ENCODE results near the gene GON7.
"Not testable (repeated sequence)": the region's sequence is repeated elsewhere in the genome, so short reads cannot be mapped to it uniquely, and the experiment has no call there.

Gene GON7, protein sequence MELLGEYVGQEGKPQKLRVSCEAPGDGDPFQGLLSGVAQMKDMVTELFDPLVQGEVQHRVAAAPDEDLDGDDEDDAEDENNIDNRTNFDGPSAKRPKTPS

DNA sequence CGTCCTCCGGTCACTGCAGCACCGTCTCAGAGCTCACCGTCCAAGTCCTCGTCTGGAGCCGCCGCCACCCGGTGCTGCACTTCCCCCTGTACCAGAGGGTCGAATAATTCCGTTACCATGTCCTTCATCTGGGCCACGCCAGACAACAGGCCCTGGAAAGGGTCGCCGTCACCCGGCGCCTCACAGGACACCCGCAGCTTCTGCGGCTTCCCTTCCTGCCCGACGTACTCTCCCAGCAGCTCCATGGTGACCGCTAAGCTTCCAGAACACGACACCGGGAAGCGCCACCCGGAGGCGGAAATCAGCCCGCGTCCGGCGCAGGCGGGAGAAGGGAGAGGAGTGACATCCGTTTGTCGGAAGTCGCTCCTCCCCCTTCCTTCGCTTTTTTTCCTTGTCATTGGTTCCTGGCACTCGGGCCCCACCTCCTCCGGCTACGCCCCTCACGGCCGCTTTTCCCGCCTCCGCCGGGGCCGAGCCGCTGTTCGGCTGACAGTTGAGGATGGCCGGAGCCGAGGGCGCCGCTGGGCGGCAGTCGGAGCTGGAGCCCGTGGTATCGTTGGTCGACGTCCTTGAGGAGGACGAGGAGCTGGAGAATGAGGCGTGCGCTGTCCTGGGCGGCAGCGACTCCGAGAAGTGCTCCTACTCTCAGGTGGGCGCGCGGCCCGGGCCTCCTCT is at the start of gene GON7, which contains the start of gene UBR7:
Gene GON7 (minus strand): TSS at position 273 of the 675 bp plus-strand sequence. CDS start 28 bp downstream, at position 245.
Gene UBR7 (plus strand): TSS at position 464 of the 675 bp plus-strand sequence. CDS start 36 bp downstream, at position 500.
- DNase-seq: peak; percentile 99

DNA sequence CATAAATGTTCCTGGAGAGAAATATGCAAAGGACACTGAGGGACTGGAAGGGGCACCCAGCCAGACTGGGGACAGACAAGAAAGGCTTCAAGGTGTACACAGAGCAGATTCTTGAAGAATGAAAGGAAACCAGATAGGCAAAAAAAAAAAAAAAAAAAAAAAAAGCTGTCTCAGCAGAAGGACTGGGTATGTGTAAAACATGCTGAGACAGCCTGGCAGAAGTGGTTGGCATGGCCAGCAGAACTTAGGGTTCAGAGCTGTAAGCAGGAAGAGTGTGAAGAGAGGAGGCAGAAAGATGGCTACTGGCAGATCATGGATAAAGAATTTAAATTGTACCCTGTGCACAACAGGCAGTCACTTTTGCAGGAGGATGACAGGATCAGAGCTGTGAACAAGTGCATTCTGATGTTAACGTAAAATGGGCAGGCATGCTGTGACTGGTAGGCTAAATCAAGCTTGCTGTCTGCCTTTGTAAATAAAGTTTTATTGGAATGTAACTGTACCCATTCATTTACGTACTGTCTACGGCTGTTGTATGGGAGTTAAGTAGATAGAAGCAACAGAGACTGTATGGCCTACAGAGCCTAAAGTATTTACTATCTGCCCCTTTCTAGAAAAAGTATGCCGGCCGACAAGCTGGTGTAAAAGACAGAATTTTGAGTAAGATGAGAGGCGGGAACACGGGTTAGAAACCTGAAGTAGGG is 42.4 kb upstream of the GON7 start:
- DNase-seq: no peak

DNA sequence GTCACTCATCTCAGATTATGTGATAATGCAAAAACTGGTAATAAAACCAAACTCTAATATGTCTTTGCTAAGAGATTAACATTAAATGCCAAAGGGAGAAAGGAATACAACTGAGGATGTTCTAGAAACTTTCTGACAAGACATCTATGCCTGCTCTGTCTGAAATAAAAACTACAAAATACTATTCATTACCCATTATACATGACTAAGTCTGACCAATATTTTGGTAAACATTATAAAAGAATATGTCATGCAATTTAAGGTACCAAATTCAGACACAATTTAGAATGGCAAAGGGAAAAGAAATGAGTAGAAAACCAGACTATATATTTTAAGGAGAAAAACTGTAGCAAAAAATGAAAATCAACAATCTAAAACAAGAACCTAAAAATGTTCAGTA is 39.7 kb upstream of the GON7 start:
- no peak for DNase-seq

DNA sequence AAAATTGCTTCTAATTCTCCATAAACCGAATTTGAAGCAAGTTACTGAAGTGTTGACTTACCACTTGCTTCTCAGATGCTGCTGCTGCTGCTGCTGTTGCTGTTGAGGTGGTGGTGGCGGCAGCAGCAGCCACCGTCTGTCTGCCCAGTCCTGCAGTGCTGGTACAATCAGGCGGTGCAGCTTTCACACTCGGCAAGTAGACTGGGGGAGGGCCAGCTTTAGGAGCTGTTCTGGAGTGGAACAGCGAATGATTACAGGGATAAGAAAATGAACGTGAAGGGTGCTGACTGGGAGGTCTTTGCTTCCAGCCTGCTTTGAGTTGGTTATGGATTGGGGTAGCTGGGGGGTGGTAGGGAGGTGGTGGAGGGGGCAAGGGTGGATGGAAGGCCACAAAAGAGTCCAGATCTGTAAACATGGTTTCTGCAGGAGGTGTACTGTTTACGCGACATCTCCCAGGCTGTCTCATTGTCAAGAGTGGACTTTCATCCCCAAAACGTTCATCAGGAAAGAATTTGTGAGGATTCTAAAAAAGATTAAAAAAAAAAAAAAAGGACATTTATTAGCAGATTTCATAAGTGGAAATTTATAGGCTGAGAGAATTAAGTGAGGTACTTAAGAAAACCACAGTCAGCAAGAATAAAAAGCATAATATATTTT is 39.0 kb upstream of the GON7 start:
- no peak for DNase-seq

DNA sequence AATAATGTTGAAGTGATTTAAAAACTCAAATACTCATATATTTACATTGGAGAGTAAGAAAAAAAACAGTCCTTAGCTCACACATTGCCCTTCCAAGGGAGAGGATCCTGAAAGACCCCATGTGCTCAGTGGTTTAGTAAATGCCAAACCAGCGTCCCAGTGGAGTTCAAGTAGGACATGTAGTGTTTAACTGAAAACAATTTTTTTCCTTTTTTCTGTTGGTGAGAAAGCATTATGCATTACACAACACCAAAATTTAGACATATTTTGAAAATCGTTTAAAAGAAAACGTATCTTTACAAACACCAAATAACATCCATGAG is 33.8 kb upstream of the GON7 start:
- DNase-seq: no peak

DNA sequence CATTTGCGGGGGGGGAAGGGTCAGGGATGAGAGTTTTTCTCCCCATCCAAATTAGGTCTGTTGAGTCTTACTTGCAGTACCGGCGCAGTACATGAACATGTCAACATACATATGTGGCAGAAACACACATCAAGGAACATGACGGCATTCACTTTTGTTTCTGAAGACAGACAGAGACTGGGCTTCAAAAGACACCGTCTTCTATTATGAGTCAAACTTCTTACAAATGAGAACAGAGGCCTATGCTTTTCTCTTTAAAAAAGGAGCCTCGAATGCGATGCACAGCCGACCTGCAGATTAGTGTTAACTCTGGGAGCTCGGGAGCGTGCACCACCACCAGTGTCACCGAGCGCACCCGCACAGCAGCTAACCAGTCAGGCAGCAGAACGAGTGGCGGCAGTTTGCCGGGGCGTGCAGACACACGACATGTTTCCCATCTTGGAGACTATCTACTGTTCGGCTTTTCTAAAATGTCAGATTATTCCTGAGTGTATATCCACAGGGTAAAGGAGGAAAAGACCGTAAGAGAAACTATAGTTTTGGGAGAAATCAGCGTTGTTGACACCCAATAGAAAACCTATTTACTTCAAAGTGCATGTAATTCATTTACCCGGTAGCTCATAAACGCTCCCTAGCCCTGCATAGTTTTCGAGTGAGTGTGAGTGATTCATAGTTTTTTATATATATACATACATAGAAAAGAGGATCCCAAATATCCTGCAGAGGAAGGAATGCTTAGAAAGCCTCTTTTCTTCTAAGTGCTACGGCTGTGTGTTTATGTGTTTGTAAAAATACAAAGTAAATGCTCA is 33.2 kb upstream of the GON7 start:
- DNase-seq: no peak

DNA sequence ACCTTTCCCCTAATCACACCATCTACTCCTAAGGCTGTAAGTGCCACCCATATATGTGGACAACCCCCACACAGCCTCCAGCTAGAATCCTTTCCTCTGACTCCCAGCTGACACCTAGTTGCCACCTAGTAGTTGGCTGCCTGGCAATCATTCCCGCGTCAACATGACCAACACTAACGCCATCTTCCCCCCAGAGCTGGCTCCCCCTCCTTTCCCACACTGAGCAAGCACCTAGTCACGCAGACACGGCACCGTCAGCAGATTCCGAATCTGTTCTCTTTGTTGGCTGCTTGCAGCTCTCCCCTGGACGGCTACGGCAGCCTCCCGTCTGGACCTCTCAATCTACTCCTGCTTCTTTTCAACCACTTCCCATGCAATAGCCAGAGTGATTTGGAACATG is 27.9 kb upstream of the GON7 start:
- no peak for DNase-seq

DNA sequence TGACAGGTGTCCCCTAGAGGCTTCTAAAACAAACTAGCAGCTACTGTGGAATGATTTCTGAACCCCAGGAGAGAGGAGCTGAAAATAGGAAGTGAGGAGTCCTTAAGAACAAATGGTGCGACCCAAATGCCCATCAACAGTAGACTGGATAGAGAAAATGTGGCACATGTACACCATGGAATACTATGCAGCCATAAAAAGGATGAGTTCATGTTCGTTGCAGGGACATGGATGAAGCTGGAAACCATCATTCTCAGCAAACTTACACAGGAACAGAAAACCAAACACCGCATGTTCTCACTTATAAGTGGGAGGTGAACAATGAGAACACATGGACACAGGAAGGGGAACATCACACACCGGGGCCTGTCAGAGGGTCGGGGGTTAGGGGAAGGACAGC is 26.2 kb upstream of the GON7 start:
- not testable (repeated sequence) for DNase-seq

DNA sequence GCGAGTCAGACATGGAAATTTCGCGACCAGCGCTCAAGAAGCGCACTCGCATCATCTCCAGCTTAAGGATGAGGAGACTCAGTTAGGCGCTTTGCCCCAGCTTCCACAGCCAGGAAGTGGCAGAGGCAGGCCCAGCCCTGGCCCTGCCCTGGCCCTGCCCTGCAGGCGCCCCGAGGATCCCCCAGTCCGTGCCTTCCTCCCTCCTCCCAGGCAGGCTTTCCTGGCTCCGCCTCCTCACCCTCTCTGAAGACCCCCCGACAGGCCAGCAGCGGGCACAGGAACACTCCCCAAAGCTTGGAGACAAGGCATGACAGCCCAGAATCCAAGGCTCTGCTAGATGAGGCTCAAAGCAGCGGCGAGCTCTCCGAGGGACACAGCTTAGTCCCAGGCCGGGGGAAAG is 25.3 kb upstream of the GON7 start:
- no peak for DNase-seq

DNA sequence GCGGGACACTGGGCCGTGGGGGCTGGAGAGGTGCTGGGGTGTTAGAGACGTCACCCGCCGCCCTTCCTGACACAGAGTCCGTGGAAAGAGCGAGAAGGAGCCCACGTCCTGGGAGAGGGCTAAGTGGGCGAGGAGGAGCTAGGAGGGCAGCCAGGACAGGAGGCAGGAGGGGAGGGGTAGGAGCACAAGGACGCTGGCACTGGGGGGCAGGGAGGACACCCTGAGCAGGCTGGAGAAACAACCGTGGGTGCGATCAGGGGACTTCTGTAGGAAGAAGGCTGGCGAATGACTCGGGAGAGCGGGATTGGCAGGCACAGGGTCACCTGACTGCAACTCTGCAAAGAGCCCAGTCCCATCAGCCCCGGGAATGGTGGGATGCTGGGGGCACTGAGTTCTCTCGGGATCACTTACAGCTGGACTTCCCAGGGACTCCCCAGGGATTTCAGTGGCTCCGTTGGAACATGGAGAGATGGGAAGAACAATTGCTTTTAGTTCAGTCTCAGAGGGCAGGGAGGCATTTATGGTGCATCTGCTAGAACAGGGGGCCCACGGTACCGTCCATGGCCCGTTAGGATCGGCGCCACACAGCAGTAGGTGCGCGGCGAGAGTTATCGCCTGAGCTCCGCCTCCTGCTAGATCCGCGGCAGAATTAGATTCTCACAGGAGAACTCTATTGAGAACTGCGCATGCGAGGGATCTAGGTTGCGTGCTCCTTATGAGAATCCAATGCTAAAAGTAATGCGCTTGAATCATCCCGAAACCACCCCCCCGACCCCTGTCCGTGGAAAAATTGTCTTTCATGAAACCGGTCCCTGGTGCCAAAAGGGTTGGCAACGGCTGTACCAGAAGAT is 24.5 kb upstream of the GON7 start:
- DNase-seq: no peak

DNA sequence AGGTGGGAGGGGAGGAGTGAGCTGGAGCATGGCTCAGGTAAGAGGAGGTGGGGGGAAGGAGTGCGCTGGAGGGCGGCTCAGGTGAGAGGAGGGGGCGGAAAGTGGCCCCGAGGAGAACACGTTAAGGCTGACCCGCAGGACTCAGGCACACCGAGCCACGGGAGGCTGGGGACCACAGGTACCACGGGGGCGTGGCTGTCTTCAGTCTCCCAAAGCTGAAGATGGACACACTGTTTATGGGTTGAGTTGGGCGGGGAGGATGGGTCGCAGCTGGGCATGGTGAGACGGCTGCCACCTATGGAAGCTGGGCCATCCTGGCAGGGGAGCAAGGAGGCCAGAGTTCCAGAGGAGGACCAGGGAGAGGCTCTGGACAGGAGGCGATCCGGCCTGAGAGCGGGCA is 23.7 kb upstream of the GON7 start:
- no peak for DNase-seq

DNA sequence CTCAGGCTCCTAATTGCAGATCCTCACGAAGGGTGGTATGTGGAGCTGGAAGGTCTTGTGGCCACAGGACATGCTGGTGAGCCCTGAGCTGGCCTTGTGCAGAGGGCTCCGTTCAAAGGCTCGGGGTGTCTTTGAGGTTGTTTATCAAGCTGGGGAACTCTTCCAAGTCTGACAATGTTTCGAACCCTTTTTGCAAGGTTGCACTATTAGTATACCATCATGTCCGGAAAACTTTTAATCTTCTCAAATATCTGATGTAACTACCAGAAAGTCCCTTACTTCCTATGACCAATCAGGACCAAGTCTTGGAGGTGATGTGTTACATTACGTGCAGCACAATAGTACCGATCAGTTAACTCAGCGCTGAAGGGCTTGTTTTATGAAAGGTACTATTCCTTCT is 21.7 kb upstream of the GON7 start:
- no peak for DNase-seq

DNA sequence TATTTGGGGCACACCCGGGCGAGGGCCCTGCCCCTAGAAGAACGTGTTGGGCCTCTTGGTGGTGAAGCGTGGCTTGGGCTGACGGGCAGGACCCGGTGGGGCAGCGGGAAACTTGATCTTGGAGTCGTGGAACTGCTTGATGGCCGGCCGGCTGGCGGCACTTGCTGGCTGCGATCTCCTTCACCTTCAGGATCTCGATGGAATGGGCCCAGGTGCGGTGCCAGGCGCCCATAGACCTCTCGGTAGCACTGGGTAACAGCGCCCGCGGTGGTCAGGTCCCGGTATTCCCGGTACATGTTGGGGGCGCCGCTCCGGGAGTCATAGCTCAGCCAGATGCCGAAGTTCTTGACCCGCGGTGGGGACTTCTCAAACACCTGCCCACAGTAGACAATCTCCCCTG is 16.7 kb upstream of the GON7 start:
- DNase-seq: no peak

DNA sequence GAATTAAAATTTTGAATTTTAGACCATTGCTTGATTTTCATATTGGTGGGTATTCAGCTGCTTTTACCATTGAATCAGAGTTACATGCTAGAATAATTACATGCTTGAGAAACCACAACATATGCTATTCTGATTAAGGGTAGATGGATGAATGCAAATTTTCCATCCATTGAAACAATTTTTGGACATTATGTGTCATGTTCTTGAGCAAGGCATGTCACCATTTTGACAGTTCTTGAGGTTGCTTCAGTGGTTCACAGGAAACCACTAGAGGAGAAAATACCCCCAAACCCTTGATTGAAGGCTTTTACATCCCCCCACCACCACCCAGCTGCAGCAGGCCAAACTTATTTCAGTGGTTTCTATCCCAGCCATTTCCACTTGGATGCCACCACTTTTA is 13.6 kb upstream of the GON7 start:
- DNase-seq: no peak

DNA sequence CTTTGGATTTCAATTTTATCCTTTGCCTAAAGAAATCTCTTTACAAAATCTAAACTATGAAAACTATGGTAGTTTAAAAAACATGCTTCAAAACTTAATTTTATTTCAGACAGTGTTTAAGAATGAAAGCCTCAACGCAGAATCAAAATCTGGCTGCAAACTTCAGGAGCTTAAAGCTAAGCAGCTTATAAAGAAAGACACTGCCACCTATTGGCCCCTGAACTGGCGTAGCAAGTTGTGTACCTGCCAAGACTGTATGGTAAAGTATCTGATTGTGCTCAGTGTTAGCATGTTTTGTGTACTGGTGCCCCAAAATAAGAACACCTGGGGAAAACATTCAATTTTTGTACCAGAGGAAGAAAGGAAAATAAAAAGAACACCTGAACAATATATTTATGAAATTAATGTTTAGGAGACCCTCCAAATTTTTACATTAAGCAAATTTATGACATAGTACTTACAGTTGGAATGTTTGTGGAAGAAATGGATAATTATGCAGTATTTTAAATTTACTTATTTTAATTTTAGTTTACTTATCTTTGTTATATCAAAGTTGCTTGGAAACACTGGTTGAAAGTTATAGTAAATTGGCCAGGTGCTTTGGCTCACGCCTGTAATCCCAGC is 12.3 kb upstream of the GON7 start:
- peak; percentile 73 for DNase-seq

DNA sequence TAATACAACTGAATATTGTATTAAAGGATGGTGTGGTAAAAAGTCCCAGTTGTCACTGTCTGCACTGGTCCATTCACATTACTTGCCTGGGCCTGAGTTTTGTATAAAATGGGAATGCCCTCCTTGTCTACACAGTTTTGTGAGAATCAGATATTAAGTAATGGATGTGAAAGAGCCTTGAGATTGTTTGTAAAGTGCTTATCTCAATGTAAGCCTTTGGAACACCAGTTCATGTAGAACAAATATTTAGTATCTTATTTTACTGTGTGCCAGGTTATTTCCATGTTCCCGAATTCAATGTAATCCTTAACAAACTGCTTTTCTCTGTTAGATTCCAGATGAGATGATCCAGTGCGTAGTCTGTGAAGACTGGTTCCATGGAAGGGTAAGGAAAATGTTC is 7.7 kb upstream of the GON7 start:
- DNase-seq: no peak

DNA sequence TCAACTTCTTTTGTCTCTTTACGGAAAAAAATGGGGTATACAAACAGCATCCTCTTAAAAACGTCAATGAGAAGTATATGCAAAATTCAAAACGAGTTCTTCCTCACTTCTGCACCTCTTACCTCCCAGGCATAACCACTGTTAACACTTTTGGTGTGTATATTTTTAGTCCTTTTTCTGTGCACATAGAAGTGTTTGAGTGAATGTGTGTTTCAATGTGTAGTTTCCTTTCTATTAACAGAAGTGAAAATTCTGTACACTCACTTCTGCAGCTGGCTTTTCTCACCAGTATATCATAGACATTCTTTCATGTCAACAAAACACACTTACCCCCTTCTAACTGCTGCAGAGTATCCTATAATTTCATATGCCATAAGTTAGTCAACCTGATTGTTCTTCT is 5.6 kb upstream of the GON7 start:
- DNase-seq: no peak

DNA sequence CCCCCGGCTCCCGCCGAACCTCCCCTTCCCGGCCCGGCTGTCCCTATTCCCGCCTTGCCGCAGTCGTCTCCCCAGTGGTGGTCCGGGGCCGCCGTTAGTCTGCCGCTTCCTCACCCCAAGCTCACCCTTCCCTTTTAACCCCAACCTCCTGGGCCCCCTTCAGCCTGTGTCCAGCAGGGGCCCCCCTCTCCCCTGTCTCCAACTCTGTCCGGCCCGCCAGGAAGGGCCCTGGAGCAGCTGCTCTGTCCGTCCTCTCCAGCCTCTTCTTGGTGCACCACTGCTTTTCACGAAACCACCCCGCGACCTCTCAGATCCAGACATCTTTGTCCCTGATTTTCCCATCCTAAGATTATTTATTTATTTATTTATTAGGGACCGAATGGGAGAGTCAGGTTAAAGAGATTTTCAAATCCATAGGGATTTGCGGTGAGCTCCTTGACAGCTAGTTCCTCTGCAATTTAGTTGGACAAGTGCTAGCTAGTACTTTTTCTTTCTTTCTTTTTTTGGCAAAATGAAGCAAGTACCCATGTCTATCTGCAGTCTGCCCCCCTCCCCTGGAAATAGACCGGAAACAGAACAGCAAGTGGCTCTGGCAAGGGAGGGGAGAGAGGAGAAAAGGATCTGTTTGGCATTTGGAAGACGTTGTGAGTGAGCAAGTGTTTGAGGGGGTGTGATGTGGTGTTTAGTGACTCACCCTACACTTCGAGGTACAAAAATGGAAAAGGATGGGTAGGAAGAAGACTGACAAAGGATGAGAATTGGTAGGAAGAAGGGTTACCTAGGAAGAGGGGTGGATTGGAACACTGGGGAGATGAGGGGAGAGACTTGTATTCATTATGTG is 823 bp upstream of the GON7 start:
- DNase-seq: peak; percentile 53

DNA sequence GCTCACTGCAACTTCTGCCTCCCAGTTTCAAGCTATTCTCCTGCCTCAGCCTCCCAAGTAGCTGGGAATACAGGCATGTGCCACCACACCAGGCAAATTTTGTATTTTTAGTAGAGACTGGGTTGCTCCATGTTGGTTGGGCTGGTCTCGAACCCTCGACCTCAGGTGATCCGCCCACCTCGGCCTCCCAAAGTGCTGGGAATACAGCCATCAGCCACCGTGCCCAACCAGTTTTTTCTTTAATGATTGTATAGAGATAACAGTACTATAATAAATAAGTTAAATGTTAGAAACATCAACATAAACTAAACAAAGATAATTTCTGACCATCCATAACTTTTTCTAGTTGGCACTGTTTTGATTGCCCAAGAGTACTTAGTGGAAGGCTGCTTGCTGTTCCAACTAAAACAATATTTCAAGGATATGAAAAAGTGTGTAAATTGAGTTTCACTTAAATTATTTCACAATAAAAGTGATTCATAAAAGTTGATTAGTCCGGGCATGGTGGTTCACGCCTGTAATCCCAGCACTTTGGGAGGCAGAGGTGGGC is 5.6 kb downstream of the GON7 start:
- no peak for DNase-seq

DNA sequence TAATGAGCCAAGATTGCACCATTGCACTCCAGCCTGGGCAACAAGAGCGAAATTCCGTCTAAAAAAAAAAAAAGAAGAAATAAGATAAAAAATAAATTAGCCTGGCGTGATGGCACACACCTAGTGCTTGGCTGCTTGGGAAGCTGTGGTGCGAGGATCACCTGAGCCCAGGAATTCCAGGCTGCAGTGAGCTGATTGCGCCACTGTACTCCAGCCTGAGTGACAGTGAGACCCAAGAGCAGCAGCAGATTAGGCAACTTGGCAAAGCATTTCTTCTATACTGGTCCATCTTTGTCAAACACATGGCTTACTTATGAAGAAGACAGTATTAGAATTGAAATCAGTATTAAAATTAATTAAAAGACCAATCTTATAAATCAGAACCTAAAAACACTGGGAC is 6.3 kb downstream of the GON7 start:
- DNase-seq: no peak

DNA sequence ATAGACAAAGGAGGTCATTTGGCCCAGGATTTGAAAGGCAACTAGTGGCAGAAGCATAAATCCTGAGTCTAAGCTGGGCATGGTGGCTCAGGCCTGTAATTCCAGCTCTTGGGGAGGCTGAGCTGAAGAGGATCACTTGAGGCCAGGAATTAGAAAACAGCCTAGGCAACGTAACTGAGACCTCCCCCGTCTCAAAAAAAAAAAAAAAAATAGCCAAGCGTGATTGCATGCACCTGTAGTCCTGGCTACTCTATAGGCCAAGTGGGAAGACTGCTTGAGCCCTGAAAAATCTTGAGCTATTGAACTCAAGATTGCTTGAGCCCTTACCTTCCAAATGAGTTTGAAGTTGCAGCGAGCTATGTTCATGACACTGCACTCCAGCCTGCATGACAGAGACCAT is 7.8 kb downstream of the GON7 start:
- no peak for DNase-seq
